Endothelial cell of umbilical vein (primary cell): ENCODE measurements around the gene LONRF2.

ENCODE experiments used
- EZH2 ChIP-seq: IDR thresholded peaks from 2 replicates; pipeline ENCODE4 v1.6.1; 2012; ENCODE audit warnings: borderline replicate concordance, low read depth, mild to moderate bottlenecking, moderate library complexity, low read length, inconsistent platforms; ENCODE audit not compliant: severe bottlenecking
- POLR2A ChIP-seq: IDR thresholded peaks from 2 replicates; pipeline ENCODE4 v1.6.1; 2012; ENCODE audit warnings: low read depth, mild to moderate bottlenecking, control low read depth, low read length
- POLR2AphosphoS5 ChIP-seq: IDR thresholded peaks from 2 replicates; pipeline ENCODE4 v1.6.1; 2012; ENCODE audit warnings: low read depth, mild to moderate bottlenecking, control low read depth, low read length, moderate library complexity; ENCODE audit not compliant: insufficient read depth
- TF ChIP-seq, protein P1 (sequence below), 2 donors: IDR thresholded peaks; 1 replicate in 1 of 2; 2 replicates in 1 of 2; pipeline ENCODE4 v1.5.1; 2011; ENCODE audit warnings: low read length in 2 of 2, mild to moderate bottlenecking in 2 of 2, moderate library complexity in 2 of 2, control low read depth in 1 of 2, inconsistent platforms in 1 of 2, low read depth in 1 of 2; ENCODE audit not compliant: insufficient read depth in 1 of 2; ENCODE audit errors: extremely low read depth in 1 of 2
- TF ChIP-seq, protein P2 (sequence below): IDR thresholded peaks from 2 replicates; pipeline ENCODE4 v1.6.1; 2011; ENCODE audit not compliant: insufficient read depth, insufficient read length

DNA sequence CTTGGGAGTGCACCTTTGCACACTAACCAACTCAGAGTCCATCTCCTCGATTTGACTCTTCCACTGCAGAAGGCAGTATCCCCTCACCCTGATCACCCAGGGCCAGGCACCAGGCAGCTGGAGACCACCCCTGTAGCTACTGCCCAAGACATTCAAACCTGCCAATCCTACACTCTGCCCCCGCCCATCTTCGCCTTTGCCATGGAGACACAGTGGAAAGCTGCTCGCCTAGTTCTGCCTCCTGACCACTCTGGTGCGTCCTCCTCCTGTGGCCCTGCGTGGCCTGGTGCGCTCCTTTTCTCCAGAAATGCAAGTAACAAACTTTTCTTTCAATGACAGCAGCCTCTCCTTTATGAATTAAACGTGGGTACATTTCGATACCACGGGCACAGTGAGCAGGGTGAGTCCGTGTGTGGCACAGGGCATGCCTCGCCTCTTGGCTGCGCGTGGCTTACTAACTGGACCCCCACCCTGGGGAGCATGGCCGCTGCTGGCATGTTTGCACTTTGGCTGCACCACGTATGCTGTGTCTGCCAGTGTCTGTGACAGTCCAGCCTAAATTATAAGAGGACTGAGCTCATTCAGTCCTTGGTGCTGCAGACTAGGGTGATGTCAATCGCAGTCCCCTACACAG lies 47.6 kb downstream of the LONRF2 start:
- TF ChIP-seq POLR2A: no peak
- TF ChIP-seq, protein P1, sequence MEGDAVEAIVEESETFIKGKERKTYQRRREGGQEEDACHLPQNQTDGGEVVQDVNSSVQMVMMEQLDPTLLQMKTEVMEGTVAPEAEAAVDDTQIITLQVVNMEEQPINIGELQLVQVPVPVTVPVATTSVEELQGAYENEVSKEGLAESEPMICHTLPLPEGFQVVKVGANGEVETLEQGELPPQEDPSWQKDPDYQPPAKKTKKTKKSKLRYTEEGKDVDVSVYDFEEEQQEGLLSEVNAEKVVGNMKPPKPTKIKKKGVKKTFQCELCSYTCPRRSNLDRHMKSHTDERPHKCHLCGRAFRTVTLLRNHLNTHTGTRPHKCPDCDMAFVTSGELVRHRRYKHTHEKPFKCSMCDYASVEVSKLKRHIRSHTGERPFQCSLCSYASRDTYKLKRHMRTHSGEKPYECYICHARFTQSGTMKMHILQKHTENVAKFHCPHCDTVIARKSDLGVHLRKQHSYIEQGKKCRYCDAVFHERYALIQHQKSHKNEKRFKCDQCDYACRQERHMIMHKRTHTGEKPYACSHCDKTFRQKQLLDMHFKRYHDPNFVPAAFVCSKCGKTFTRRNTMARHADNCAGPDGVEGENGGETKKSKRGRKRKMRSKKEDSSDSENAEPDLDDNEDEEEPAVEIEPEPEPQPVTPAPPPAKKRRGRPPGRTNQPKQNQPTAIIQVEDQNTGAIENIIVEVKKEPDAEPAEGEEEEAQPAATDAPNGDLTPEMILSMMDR (IDR thresholded peaks at IDR 0.05; ENCODE audit: extremely low read depth in 1 of 2, insufficient read depth in 1 of 2, low read depth in 1 of 2, low read length in 2 of 2): no peak
- no peak for TF ChIP-seq POLR2AphosphoS5
- TF ChIP-seq, protein P2, sequence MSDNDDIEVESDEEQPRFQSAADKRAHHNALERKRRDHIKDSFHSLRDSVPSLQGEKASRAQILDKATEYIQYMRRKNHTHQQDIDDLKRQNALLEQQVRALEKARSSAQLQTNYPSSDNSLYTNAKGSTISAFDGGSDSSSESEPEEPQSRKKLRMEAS: no peak
- no peak for TF ChIP-seq EZH2
